Measurements from ENCODE around the gene MYO5B.
A peak's percentile ranks its signal among the peaks of the same experiment; 100 is the strongest.

Gene MYO5B

DNA sequence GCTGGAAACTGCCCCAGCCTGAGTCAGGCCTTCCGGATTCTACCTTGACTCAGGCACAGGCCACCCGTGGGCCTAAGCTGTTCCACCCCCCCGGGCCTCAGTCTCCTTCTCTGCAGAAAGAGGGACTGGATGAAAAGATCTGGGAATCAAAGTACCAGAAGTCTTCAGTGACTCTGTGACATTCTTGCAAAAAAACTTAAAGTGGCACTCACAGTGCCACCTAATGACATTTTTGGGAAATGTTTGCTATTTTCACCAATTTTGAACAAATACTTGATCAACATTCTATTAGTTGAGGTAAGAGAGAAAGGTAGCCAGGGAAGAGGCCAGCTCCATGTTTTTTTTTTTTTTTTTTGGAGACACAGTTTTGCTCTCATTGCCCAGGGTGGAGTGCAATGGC is 333.3 kb downstream of the MYO5B start:
- H3F3A ChIP-seq (ENCODE audit: control insufficient read depth, insufficient read depth), result no peaks in the 10 kb centered on the region
- H3K79me2 ChIP-seq (ENCODE audit: control insufficient read depth, low read length), result no peaks in the 10 kb centered on the region
- H3K9me3 ChIP-seq (ENCODE audit: control insufficient read depth, insufficient read depth, low read length), result no peaks in the 10 kb centered on the region
- H3K4me3 ChIP-seq (ENCODE audit: low read length), result no peak overlapping the region
- no peak for TF ChIP-seq EZH2phosphoT487 (IDR thresholded peaks at IDR 0.05; ENCODE audit: borderline replicate concordance, low read length)
- TF ChIP-seq, protein P1, sequence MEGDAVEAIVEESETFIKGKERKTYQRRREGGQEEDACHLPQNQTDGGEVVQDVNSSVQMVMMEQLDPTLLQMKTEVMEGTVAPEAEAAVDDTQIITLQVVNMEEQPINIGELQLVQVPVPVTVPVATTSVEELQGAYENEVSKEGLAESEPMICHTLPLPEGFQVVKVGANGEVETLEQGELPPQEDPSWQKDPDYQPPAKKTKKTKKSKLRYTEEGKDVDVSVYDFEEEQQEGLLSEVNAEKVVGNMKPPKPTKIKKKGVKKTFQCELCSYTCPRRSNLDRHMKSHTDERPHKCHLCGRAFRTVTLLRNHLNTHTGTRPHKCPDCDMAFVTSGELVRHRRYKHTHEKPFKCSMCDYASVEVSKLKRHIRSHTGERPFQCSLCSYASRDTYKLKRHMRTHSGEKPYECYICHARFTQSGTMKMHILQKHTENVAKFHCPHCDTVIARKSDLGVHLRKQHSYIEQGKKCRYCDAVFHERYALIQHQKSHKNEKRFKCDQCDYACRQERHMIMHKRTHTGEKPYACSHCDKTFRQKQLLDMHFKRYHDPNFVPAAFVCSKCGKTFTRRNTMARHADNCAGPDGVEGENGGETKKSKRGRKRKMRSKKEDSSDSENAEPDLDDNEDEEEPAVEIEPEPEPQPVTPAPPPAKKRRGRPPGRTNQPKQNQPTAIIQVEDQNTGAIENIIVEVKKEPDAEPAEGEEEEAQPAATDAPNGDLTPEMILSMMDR (IDR thresholded peaks at IDR 0.05; ENCODE audit: low read depth, low read length, poor library complexity, severe bottlenecking), result peak; percentile 60
- H3K4me1 ChIP-seq (ENCODE audit: control insufficient read depth, low read length), result no peaks in the 10 kb centered on the region
- H3K27ac ChIP-seq (ENCODE audit: low read depth, low read length), result no peak overlapping the region
- no peaks in the 10 kb centered on the region for H3K36me3 ChIP-seq (ENCODE audit: control insufficient read depth, low read length)
- H4K20me1 ChIP-seq (ENCODE audit: control insufficient read depth, insufficient read depth, low read depth, low read length), result no peaks in the 10 kb centered on the region
- H3K4me2 ChIP-seq (ENCODE audit: low read length), result no peak overlapping the region
- H3K27me3 ChIP-seq (ENCODE audit: control insufficient read depth, low read length), result no peaks in the 10 kb centered on the region
- H3K9me2 ChIP-seq (replicated peaks; ENCODE audit: control insufficient read depth, low read length), result no peaks in the 10 kb centered on the region

GRCh38 chr18:49859725-49860124 is 335.2 kb downstream of the MYO5B start:
- no peaks in the 10 kb centered on the region for H3K9me3 ChIP-seq (ENCODE audit: control insufficient read depth, insufficient read depth, low read length)
- H3K36me3 ChIP-seq (ENCODE audit: control insufficient read depth, low read length), result no peaks in the 10 kb centered on the region
- no peaks in the 10 kb centered on the region for H4K20me1 ChIP-seq (ENCODE audit: control insufficient read depth, insufficient read depth, low read depth, low read length)
- H3F3A ChIP-seq (ENCODE audit: control insufficient read depth, insufficient read depth), result no peaks in the 10 kb centered on the region
- no peak for TF ChIP-seq EZH2phosphoT487 (IDR thresholded peaks at IDR 0.05; ENCODE audit: borderline replicate concordance, low read length)
- TF ChIP-seq, protein P1 (IDR thresholded peaks at IDR 0.05; ENCODE audit: low read depth, low read length, poor library complexity, severe bottlenecking), result no peak
- H3K4me1 ChIP-seq (ENCODE audit: control insufficient read depth, low read length), result no peaks in the 10 kb centered on the region
- H3K27me3 ChIP-seq (ENCODE audit: control insufficient read depth, low read length), result no peaks in the 10 kb centered on the region
- no peak overlapping the region for H3K4me3 ChIP-seq (ENCODE audit: low read length)
- H3K9me2 ChIP-seq (replicated peaks; ENCODE audit: control insufficient read depth, low read length), result no peaks in the 10 kb centered on the region
- H3K27ac ChIP-seq (ENCODE audit: low read depth, low read length), result no peak overlapping the region
- H3K79me2 ChIP-seq (ENCODE audit: control insufficient read depth, low read length), result no peaks in the 10 kb centered on the region
- no peak overlapping the region for H3K4me2 ChIP-seq (ENCODE audit: low read length)

GRCh38 chr18:49859021-49859359 is 336.0 kb downstream of the MYO5B start:
- Histone ChIP-seq H3K9me3 (ENCODE audit: control insufficient read depth, insufficient read depth, low read length) (no peaks in the 10 kb centered on the region), H3K4me2 (ENCODE audit: low read length) (no peak overlapping the region), H3K4me1 (ENCODE audit: control insufficient read depth, low read length) (no peaks in the 10 kb centered on the region), H3K9me2 (replicated peaks; ENCODE audit: control insufficient read depth, low read length) (no peaks in the 10 kb centered on the region), H3K27ac (ENCODE audit: low read depth, low read length) (no peak overlapping the region), H3K79me2 (ENCODE audit: control insufficient read depth, low read length) (no peaks in the 10 kb centered on the region), H3K27me3 (ENCODE audit: control insufficient read depth, low read length) (no peaks in the 10 kb centered on the region), H3K36me3 (ENCODE audit: control insufficient read depth, low read length) (no peaks in the 10 kb centered on the region), H4K20me1 (ENCODE audit: control insufficient read depth, insufficient read depth, low read depth, low read length) (no peaks in the 10 kb centered on the region), H3F3A (ENCODE audit: control insufficient read depth, insufficient read depth) (no peaks in the 10 kb centered on the region), H3K4me3 (ENCODE audit: low read length) (no peak overlapping the region)
- TF ChIP-seq, protein P1 (IDR thresholded peaks at IDR 0.05; ENCODE audit: low read depth, low read length, poor library complexity, severe bottlenecking), result no peak
- no peak for TF ChIP-seq EZH2phosphoT487 (IDR thresholded peaks at IDR 0.05; ENCODE audit: borderline replicate concordance, low read length)

Data from DOHH2 (cell line).